Endothelial cell of umbilical vein (primary cell): ENCODE results near the gene ABCA2. TPM values are rescaled to one million over a fixed set of nuclear protein-coding genes. Genes with fewer than 3 reads are reported as not detected.

Experiments
- BruUV-seq: library from RNA; stranded (reverse); fragments of 400-500 nt; replicated peaks from 2 replicates; lab custom pipeline; 2021; lab: Mats Ljungman, UMichigan
- CTCF ChIA-PET: fragments of 300-600, 350-600 bp; sonication (Branson Sonifier 250); formaldehyde crosslinking; loops from one replicate; lab custom pipeline; 2021; ENCODE audit warnings: antibody characterized with exemption, inconsistent platforms; lab: Charles Lee
- POLR2A ChIA-PET: fragments of 300-600, 350-600 bp; sonication (Branson Sonifier 250); formaldehyde crosslinking; loops from one replicate; lab custom pipeline; 2021; ENCODE audit warnings: antibody characterized with exemption, inconsistent platforms; lab: Charles Lee
- DNase-seq: peaks from one replicate; pipeline ENCODE4 v3.0.0-alpha.2; 2011; ENCODE audit warnings: low read depth, low spot score
- FAIRE-seq: peaks from 2 replicates; lab custom pipeline; 2011; peaks lifted over from hg19 to GRCh38; lab: Jason Lieb, UNC
- H2AFZ ChIP-seq: 2 replicates; pipeline ENCODE4 v1.6.0; 2012; ENCODE audit warnings: low read depth, low read length, control low read depth, inconsistent platforms
- H3K27ac ChIP-seq: 2 replicates; pipeline ENCODE4 v1.5.1; 2011; ENCODE audit warnings: low read depth, mild to moderate bottlenecking, control low read depth, low read length, moderate library complexity; ENCODE audit not compliant: insufficient read depth
- H3K27me3 ChIP-seq, 2 experiments: 2 replicates each; pipeline versions ENCODE4 v1.6.0 to v1.6.1; 2011; ENCODE audit warnings: low read length in 2 of 2, mixed read lengths in 1 of 2; ENCODE audit not compliant: control insufficient read depth in 2 of 2, insufficient read depth in 2 of 2
- H3K36me3 ChIP-seq, 2 experiments: 2 replicates in 1 of 2; 3 replicates in 1 of 2; pipeline ENCODE4 v1.5.1; 2011; ENCODE audit warnings: low read length in 2 of 2, mild to moderate bottlenecking in 1 of 2, moderate library complexity in 1 of 2; ENCODE audit not compliant: control insufficient read depth in 2 of 2, insufficient read depth in 2 of 2; ENCODE audit errors: extremely low read depth in 1 of 2
- H3K4me1 ChIP-seq: 3 replicates; pipeline ENCODE4 v1.5.1; 2011; ENCODE audit warnings: mild to moderate bottlenecking, low read length; ENCODE audit not compliant: control insufficient read depth, insufficient read depth; ENCODE audit errors: extremely low read depth
- H3K4me2 ChIP-seq: 2 replicates; pipeline ENCODE4 v1.6.1; 2011; ENCODE audit warnings: low read length, control low read depth, mixed read lengths; ENCODE audit not compliant: insufficient read depth
- H3K4me3 ChIP-seq, 3 experiments: fragments of 200-600 bp in 1 of 3; sonication (generic), shearing (Covaris generic) in 1 of 3; replicated peaks in 1 of 3; 2 replicates each; pipeline ENCODE4 v1.5.1; 2011 to 2016; ENCODE audit warnings: control low read depth in 3 of 3, low read length in 3 of 3, mild to moderate bottlenecking in 2 of 3, inconsistent platforms in 1 of 3, low read depth in 1 of 3, moderate library complexity in 1 of 3; ENCODE audit not compliant: insufficient read depth in 1 of 3
- H3K79me2 ChIP-seq: 2 replicates; pipeline ENCODE4 v1.6.0; 2012; ENCODE audit warnings: low read length, inconsistent platforms; ENCODE audit not compliant: control insufficient read depth, insufficient read depth
- H3K9ac ChIP-seq: replicated peaks from 2 replicates; pipeline ENCODE3; 2011; ENCODE audit warnings: low read length, control low read depth; ENCODE audit not compliant: insufficient read depth; ENCODE audit errors: extremely low read depth
- H3K9me1 ChIP-seq: replicated peaks from 3 replicates; pipeline ENCODE4 v1.6.0; 2011; ENCODE audit warnings: mild to moderate bottlenecking, low read length; ENCODE audit not compliant: control insufficient read depth, insufficient read depth; ENCODE audit errors: extremely low read depth
- H3K9me3 ChIP-seq: replicated peaks from 2 replicates; pipeline ENCODE4 v1.5.1; 2012; ENCODE audit warnings: low read length, inconsistent platforms; ENCODE audit not compliant: control insufficient read depth, insufficient read depth
- H4K20me1 ChIP-seq: replicated peaks from 2 replicates; pipeline ENCODE3; 2011; ENCODE audit warnings: mild to moderate bottlenecking, low read length; ENCODE audit not compliant: control insufficient read depth, insufficient read depth; ENCODE audit errors: extremely low read depth
- EZH2 ChIP-seq: IDR thresholded peaks from 2 replicates; pipeline ENCODE4 v1.6.1; 2012; ENCODE audit warnings: borderline replicate concordance, low read depth, mild to moderate bottlenecking, moderate library complexity, low read length, inconsistent platforms; ENCODE audit not compliant: severe bottlenecking
- FOS ChIP-seq: IDR thresholded peaks from 2 replicates; pipeline ENCODE4 v1.6.1; 2011; ENCODE audit warnings: mild to moderate bottlenecking, low read length, moderate library complexity, borderline replicate concordance; ENCODE audit not compliant: insufficient read depth
- GATA2 ChIP-seq: IDR thresholded peaks from 2 replicates; pipeline ENCODE4 v1.7.0; 2011; ENCODE audit warnings: low read depth, mild to moderate bottlenecking, moderate library complexity, mixed read lengths, low read length; ENCODE audit not compliant: insufficient read length, insufficient read depth
- JUN ChIP-seq: IDR thresholded peaks from 2 replicates; pipeline ENCODE4 v1.6.1; 2011; ENCODE audit warnings: borderline replicate concordance, low read depth; ENCODE audit not compliant: insufficient read length, insufficient read depth
- MYC ChIP-seq: IDR thresholded peaks from one replicate; pipeline ENCODE4 v1.6.1; 2011; ENCODE audit warnings: mild to moderate bottlenecking, low read depth, low read length
- POLR2A ChIP-seq: IDR thresholded peaks from 2 replicates; pipeline ENCODE4 v1.6.1; 2012; ENCODE audit warnings: low read depth, mild to moderate bottlenecking, control low read depth, low read length
- POLR2AphosphoS5 ChIP-seq: IDR thresholded peaks from 2 replicates; pipeline ENCODE4 v1.6.1; 2012; ENCODE audit warnings: low read depth, mild to moderate bottlenecking, control low read depth, low read length, moderate library complexity; ENCODE audit not compliant: insufficient read depth
- dilution Hi-C: fragments of 300-500 bp; cut with MboI; formaldehyde crosslinking; loops from one replicate; pipeline ENCODE4 v1.15.0; 2019; ENCODE audit warnings: low sequenced_read_pairs; ENCODE audit not compliant: extremely low pct_ligation_motif_present
- intact Hi-C: fragments of 100-400 bp; cut with micrococcal nuclease; formaldehyde crosslinking; loops from one replicate; pipeline ENCODE4 v1.10.0; 2022
- polyA plus RNA-seq, 4 experiments: library from polyadenylated mRNA; depleted of rRNA in 3 of 4; stranded (reverse) in 3 of 4; unstranded in 1 of 4; fragments of >200 nt; gene quantifications; 2 replicates each; pipeline versions ENCODE4 v1.2.1 to v1.2.3, GENCODE V29; 2011 to 2012; ENCODE audit warnings: missing spikeins in 1 of 4
- total RNA-seq: library from RNA; stranded (reverse); gene quantifications from 2 replicates; pipeline ENCODE4 v1.2.3, GENCODE V29; 2021
- TF ChIP-seq, protein P1 (sequence below): IDR thresholded peaks from 2 replicates; pipeline ENCODE4 v1.6.1; 2011; ENCODE audit not compliant: insufficient read depth, insufficient read length
- TF ChIP-seq, protein P2 (sequence below), 2 donors: IDR thresholded peaks; 1 replicate in 1 of 2; 2 replicates in 1 of 2; pipeline ENCODE4 v1.5.1; 2011; ENCODE audit warnings: low read length in 2 of 2, mild to moderate bottlenecking in 2 of 2, moderate library complexity in 2 of 2, control low read depth in 1 of 2, inconsistent platforms in 1 of 2, low read depth in 1 of 2; ENCODE audit not compliant: insufficient read depth in 1 of 2; ENCODE audit errors: extremely low read depth in 1 of 2

The ABCA2 gene
- total and polyA plus RNA-seq, 2 donors (not counting 3 experiments of a cell fraction or from before 2014, with no cell fraction given) = 20.0 to 29.1 TPM

DNA sequence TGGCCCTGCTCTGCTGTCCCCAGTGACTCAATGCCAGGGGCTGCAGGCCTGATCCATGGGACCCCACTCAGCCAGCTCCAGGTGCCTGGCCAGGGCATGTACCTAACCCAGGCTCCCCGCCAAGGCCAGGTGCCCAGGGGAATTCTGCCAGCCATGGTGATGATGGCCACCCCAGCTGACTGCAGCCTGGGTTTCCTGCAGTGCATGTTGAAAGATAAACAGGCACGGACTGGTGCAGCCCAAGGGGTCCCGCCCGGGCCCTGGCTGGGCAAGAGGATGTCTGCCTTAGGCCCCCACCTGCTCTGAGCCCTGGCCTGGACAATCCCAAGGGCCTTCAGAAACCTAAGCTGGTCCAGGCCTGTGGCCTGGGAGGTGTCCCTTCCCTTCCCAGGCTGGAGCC lies 1.2 kb downstream of the ABCA2 start:
- no peak for TF ChIP-seq POLR2AphosphoS5
- TF ChIP-seq, protein P1, sequence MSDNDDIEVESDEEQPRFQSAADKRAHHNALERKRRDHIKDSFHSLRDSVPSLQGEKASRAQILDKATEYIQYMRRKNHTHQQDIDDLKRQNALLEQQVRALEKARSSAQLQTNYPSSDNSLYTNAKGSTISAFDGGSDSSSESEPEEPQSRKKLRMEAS = no peak
- no peak for TF ChIP-seq EZH2
- no peak for TF ChIP-seq POLR2A
- TF ChIP-seq JUN = no peak
- no peak for TF ChIP-seq FOS
- TF ChIP-seq GATA2 = no peak
- H3K4me1 ChIP-seq = peaks cover 12% of the 10 kb centered on the region
- no peak overlapping the region for H3K4me3 ChIP-seq
- no TSS peak for BruUV-seq
- H3K9me3 ChIP-seq = no peaks in the 10 kb centered on the region
- no peaks in the 10 kb centered on the region for H3K9me1 ChIP-seq
- H3K79me2 ChIP-seq = no peaks in the 10 kb centered on the region
- no peak overlapping the region for H3K4me2 ChIP-seq
- intact Hi-C loops = no loop called here
- POLR2A ChIA-PET = no interaction called here
- no peak overlapping the region for H3K27ac ChIP-seq
- no peaks in the 10 kb centered on the region for H3K36me3 ChIP-seq
- CTCF ChIA-PET = interaction anchor here (0.8 to 4.5 kb wide), 9 partner anchors 8 to 249 kb away, joined by 3 to 28 read pairs (median 4); no protein-coding TSS in a partner anchor
- no peaks in the 10 kb centered on the region for H4K20me1 ChIP-seq
- DNase-seq (no peak), FAIRE-seq (no peak)
- H2AFZ ChIP-seq = no peak overlapping the region
- H3K9ac ChIP-seq = no peak overlapping the region
- dilution Hi-C loops = no loop called here
- no peaks in the 10 kb centered on the region for H3K27me3 ChIP-seq

DNA sequence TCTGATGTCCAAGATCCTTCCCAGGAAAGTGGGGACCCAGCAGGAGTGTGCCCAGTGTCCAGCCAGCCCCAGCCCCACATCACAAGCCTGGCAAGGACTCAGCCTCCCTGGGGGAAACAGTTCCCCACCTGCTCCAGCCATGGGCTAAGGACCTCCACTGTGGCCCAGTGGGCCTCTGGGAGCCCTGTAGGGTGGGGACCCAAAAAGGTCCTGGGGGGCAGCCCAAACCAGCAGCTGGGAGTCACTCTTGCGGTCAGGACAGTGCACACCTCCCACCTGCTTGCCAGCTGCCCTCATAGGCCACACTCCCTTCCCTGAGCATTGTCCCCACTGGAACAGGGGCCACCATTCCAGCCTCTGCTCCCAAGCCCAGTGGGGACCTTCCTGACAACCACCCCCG lies 1.7 kb downstream of the ABCA2 start:
- Histone ChIP-seq H3K4me1 (peaks cover 12% of the 10 kb centered on the region), H3K4me2 (no peak overlapping the region), H3K9me3 (no peaks in the 10 kb centered on the region), H3K4me3 (no peak overlapping the region), H3K9ac (no peak overlapping the region), H2AFZ (no peak overlapping the region), H3K9me1 (no peaks in the 10 kb centered on the region), H4K20me1 (no peaks in the 10 kb centered on the region), H3K79me2 (no peaks in the 10 kb centered on the region), H3K27ac (no peak overlapping the region), H3K27me3 (no peaks in the 10 kb centered on the region), H3K36me3 (no peaks in the 10 kb centered on the region)
- ChIA-PET CTCF (interaction anchor here (1.5 to 4.5 kb wide), 4 partner anchors 9 to 249 kb away, joined by 3 to 28 read pairs (median 10); no protein-coding TSS in a partner anchor), POLR2A (no interaction called here)
- dilution Hi-C loops (no loop called here), intact Hi-C loops (no loop called here)
- BruUV-seq = no TSS peak
- DNase-seq (no peak), FAIRE-seq (no peak)
- TF ChIP-seq GATA2 (no peak), FOS (no peak), POLR2A (no peak), MYC (no peak), JUN (no peak), EZH2 (no peak), POLR2AphosphoS5 (no peak)
- TF ChIP-seq, protein P2, sequence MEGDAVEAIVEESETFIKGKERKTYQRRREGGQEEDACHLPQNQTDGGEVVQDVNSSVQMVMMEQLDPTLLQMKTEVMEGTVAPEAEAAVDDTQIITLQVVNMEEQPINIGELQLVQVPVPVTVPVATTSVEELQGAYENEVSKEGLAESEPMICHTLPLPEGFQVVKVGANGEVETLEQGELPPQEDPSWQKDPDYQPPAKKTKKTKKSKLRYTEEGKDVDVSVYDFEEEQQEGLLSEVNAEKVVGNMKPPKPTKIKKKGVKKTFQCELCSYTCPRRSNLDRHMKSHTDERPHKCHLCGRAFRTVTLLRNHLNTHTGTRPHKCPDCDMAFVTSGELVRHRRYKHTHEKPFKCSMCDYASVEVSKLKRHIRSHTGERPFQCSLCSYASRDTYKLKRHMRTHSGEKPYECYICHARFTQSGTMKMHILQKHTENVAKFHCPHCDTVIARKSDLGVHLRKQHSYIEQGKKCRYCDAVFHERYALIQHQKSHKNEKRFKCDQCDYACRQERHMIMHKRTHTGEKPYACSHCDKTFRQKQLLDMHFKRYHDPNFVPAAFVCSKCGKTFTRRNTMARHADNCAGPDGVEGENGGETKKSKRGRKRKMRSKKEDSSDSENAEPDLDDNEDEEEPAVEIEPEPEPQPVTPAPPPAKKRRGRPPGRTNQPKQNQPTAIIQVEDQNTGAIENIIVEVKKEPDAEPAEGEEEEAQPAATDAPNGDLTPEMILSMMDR (IDR thresholded peaks at IDR 0.05; ENCODE audit: extremely low read depth in 1 of 2, insufficient read depth in 1 of 2, low read depth in 1 of 2, low read length in 2 of 2) = no peak
- TF ChIP-seq, protein P1 = no peak
